Limb (tissue), 2 donors: ENCODE data around the gene PAGR1.
A peak's percentile ranks its signal among the peaks of the same experiment; 100 is the strongest.
"Not testable (repeated sequence)": the region's sequence is repeated elsewhere in the genome, so short reads cannot be mapped to it uniquely, and the experiment has no call there.

Experiments
- DNase-seq, 2 donors: peaks; one replicate each; pipeline ENCODE4 v3.0.0-alpha.2; 2016; ENCODE audit errors: extremely low spot score in 2 of 2

The PAGR1 gene

GRCh38 chr16:29862884-29863668, 47.1 kb downstream of the PAGR1 start, which contains the start of gene CDIPT:
TSS of gene CDIPT (minus strand) at chr16:29863226. CDS start at chr16:29862857, 369 bp downstream.
- DNase-seq: peak; percentile 94 to 98

- no peak for DNase-seq
Measured at GRCh38 chr16:29863669-29863984, 47.7 kb downstream of the PAGR1 start.

GRCh38 chr16:29864205-29864604, 48.3 kb downstream of the PAGR1 start:
- no peak for DNase-seq

GRCh38 chr16:29868396-29869009, 52.6 kb downstream of the PAGR1 start:
- no peak for DNase-seq

- not testable (repeated sequence) for DNase-seq
Measured at GRCh38 chr16:29869067-29869466, 53.1 kb downstream of the PAGR1 start.
